HepG2 (cell line): ENCODE results near the gene PTPRD. TPM values are rescaled to one million over a fixed set of nuclear protein-coding genes. Genes with fewer than 3 reads are reported as not detected.

Source experiments
- ATAC-seq: fragments of 200-7000 bp; cut with Tn5 transposase; 3 replicates; pipeline ENCODE4 v1.9.1; 2020; ENCODE audit warnings: mild to moderate bottlenecking, moderate library complexity
- BruUV-seq: library from RNA; stranded (reverse); fragments of 400-500 nt; replicated peaks from 2 replicates; lab custom pipeline; 2021; lab: Mats Ljungman, UMichigan
- CTCF ChIA-PET: fragments of 300-600 bp; formaldehyde crosslinking; extraction: SDS; loops from one replicate; lab custom pipeline; 2021; ENCODE audit warnings: low total read pairs, inconsistent platforms, low intra/inter-chr PET ratio; lab: Yijun Ruan, JAX
- POLR2A ChIA-PET: fragments of 350-600 bp; sonication (Branson Sonifier 250); formaldehyde crosslinking; loops from one replicate; lab custom pipeline; 2020; ENCODE audit warnings: antibody characterized with exemption, inconsistent platforms; lab: Yijun Ruan, JAX
- DNase-seq: peaks from one replicate; pipeline ENCODE4 v3.0.0-alpha.2; 2015; ENCODE audit warnings: low spot score
- FAIRE-seq: peaks from 3 replicates; lab custom pipeline; 2011; peaks lifted over from hg19 to GRCh38; lab: Jason Lieb, UNC
- H2AFZ ChIP-seq: one replicate; pipeline ENCODE4 v1.6.1; 2011; ENCODE audit warnings: low read length, inconsistent platforms
- H3K27ac ChIP-seq: fragments of 300-600 bp; 3 replicates; pipeline ENCODE4 v1.8.0; 2011; ENCODE audit warnings: mixed run types, mild to moderate bottlenecking, mixed read lengths, low read length, inconsistent platforms; ENCODE audit not compliant: insufficient read depth; ENCODE audit errors: extremely low read length
- H3K27me3 ChIP-seq, 2 experiments: fragments of 200-600 bp in 1 of 2; 2 replicates in 1 of 2; 3 replicates in 1 of 2; pipeline versions ENCODE4 v1.6.0 to v1.8.0; 2011; ENCODE audit warnings: low read length in 2 of 2, mild to moderate bottlenecking in 2 of 2, moderate library complexity in 2 of 2, inconsistent platforms in 1 of 2; ENCODE audit not compliant: insufficient read depth in 2 of 2, control insufficient read depth in 1 of 2
- H3K36me3 ChIP-seq, 2 experiments: fragments of 200-600 bp in 1 of 2; replicated peaks in 1 of 2; 2 replicates in 1 of 2; 3 replicates in 1 of 2; pipeline versions ENCODE4 v1.5.1 to v1.8.0; 2011; ENCODE audit warnings: low read length in 2 of 2, inconsistent platforms in 1 of 2; ENCODE audit not compliant: insufficient read depth in 2 of 2, control insufficient read depth in 1 of 2
- H3K4me1 ChIP-seq: 2 replicates; pipeline ENCODE4 v1.5.1; 2012; ENCODE audit warnings: low read length, inconsistent platforms; ENCODE audit not compliant: insufficient read depth
- H3K4me2 ChIP-seq: 2 replicates; pipeline ENCODE4 v1.6.0; 2011; ENCODE audit warnings: low read depth, low read length, inconsistent platforms
- H3K4me3 ChIP-seq, 3 experiments: fragments of 200-600 bp in 1 of 3; sonication (generic), shearing (Covaris generic) in 1 of 3; replicated peaks in 1 of 3; 2 replicates each; pipeline ENCODE4 v1.5.1; 2011 to 2016; ENCODE audit warnings: low read length in 3 of 3, inconsistent platforms in 2 of 3, low read depth in 2 of 3, mild to moderate bottlenecking in 2 of 3, control low read depth in 1 of 3, mixed read lengths in 1 of 3; ENCODE audit not compliant: insufficient read depth in 1 of 3
- H3K79me2 ChIP-seq: one replicate; pipeline ENCODE4 v1.6.1; 2011; ENCODE audit warnings: low read length, inconsistent platforms; ENCODE audit not compliant: insufficient read depth
- H3K9ac ChIP-seq: 2 replicates; pipeline ENCODE4 v1.6.0; 2011; ENCODE audit warnings: mild to moderate bottlenecking, low read depth, low read length, inconsistent platforms; ENCODE audit not compliant: insufficient read depth
- H3K9me3 ChIP-seq: 2 replicates; pipeline ENCODE4 v1.5.1; 2012; ENCODE audit warnings: mild to moderate bottlenecking, low read length
- H4K20me1 ChIP-seq: 2 replicates; pipeline ENCODE4 v1.6.0; 2011; ENCODE audit warnings: inconsistent platforms, mild to moderate bottlenecking, low read length, moderate library complexity; ENCODE audit not compliant: insufficient read depth
- ATF7 ChIP-seq, 2 experiments: fragments of 450-650 bp in 1 of 2; sonication (generic) in 1 of 2; formaldehyde crosslinking in 1 of 2; IDR thresholded peaks; 2 replicates each; pipeline versions ENCODE4 v1.4.0 to v1.6.1; 2016 to 2020; ENCODE audit warnings: antibody characterized with exemption in 1 of 2, mild to moderate bottlenecking in 1 of 2, missing genetic modification reagents in 1 of 2
- CHCHD3 ChIP-seq: sonication (generic); formaldehyde crosslinking; IDR thresholded peaks from 2 replicates; pipeline ENCODE4 v1.8.0; 2022; ENCODE audit warnings: mild to moderate bottlenecking, missing genetic modification reagents, moderate library complexity
- HBP1 ChIP-seq: IDR thresholded peaks from 2 replicates; pipeline ENCODE4 v1.6.1; 2016; ENCODE audit warnings: low read depth, control low read depth
- HDAC2 ChIP-seq: sonication (generic); formaldehyde crosslinking; IDR thresholded peaks from 2 replicates; pipeline ENCODE4 v1.4.0; 2020; ENCODE audit warnings: missing genetic modification reagents
- MAFF ChIP-seq: IDR thresholded peaks from 2 replicates; pipeline ENCODE4 v1.6.1; 2011; ENCODE audit warnings: low read depth, low read length, improper control_type of control experiment
- NR2C2 ChIP-seq: sonication (generic); formaldehyde crosslinking; IDR thresholded peaks from 2 replicates; pipeline ENCODE4 v1.4.0; 2020; ENCODE audit warnings: missing genetic modification reagents, mild to moderate bottlenecking, moderate library complexity, borderline replicate concordance
- RCOR2 ChIP-seq: IDR thresholded peaks from 2 replicates; pipeline ENCODE4 v1.6.1; 2016; ENCODE audit warnings: missing biosample characterization, missing genetic modification reagents
- REPIN1 ChIP-seq: sonication (generic); formaldehyde crosslinking; IDR thresholded peaks from 2 replicates; pipeline ENCODE4 v1.8.0; 2022; ENCODE audit warnings: missing genetic modification reagents, low read depth, mild to moderate bottlenecking, borderline replicate concordance
- SNAI1 ChIP-seq: sonication (generic); formaldehyde crosslinking; IDR thresholded peaks from 2 replicates; pipeline ENCODE4 v1.5.0; 2020; ENCODE audit warnings: mild to moderate bottlenecking, missing genetic modification reagents, borderline replicate concordance
- TGIF2 ChIP-seq: IDR thresholded peaks from 2 replicates; pipeline ENCODE4 v1.6.1; 2016; ENCODE audit warnings: control low read depth, missing compliant biosample characterization
- TMF1 ChIP-seq: sonication (generic); formaldehyde crosslinking; IDR thresholded peaks from 2 replicates; pipeline ENCODE4 v1.8.1; 2022; ENCODE audit warnings: low read depth, missing genetic modification reagents
- ZFP41 ChIP-seq: sonication (generic); formaldehyde crosslinking; IDR thresholded peaks from 2 replicates; pipeline ENCODE4 v1.4.0; 2020; ENCODE audit warnings: mild to moderate bottlenecking, missing genetic modification reagents, borderline replicate concordance
- ZNF253 ChIP-seq: sonication (generic); formaldehyde crosslinking; IDR thresholded peaks from 2 replicates; pipeline ENCODE4 v1.8.0; 2022; ENCODE audit warnings: mild to moderate bottlenecking, missing genetic modification reagents, borderline replicate concordance
- ZNF34 ChIP-seq: sonication (generic); formaldehyde crosslinking; IDR thresholded peaks from 2 replicates; pipeline ENCODE4 v1.4.0; 2020; ENCODE audit warnings: mild to moderate bottlenecking, missing genetic modification reagents, borderline replicate concordance
- ZNF431 ChIP-seq: sonication (generic); formaldehyde crosslinking; IDR thresholded peaks from 2 replicates; pipeline ENCODE4 v1.9.0; 2022; ENCODE audit warnings: missing genetic modification reagents, low read depth, mild to moderate bottlenecking, borderline replicate concordance
- ZSCAN31 ChIP-seq: sonication (generic); formaldehyde crosslinking; IDR thresholded peaks from 2 replicates; pipeline ENCODE4 v1.5.0; 2020; ENCODE audit warnings: low read depth, mild to moderate bottlenecking, missing genetic modification reagents
- WGBS: methylation state at CpG from one replicate; pipeline ENCODE4 v1.1.6; 2017; ENCODE audit warnings: low lambda C conversion rate; 5-methylcytosine and 5-hydroxymethylcytosine counted together
- in situ Hi-C: cut with HindIII; loops from 2 replicates; pipeline ENCODE4 v1.10.0; 2017; ENCODE audit warnings: low pct_unique_long_range_greater_than_20kb; ENCODE audit not compliant: extremely low pct_ligation_motif_present
- intact Hi-C: fragments of 100-400 bp; cut with micrococcal nuclease; formaldehyde crosslinking; loops from one replicate; pipeline ENCODE4 v1.10.0; 2022; ENCODE audit not compliant: unreplicated experiment
- polyA plus RNA-seq, 8 experiments: library from polyadenylated mRNA; depleted of rRNA in 3 of 8; stranded (reverse) in 7 of 8; unstranded in 1 of 8; fragments of >200 nt; fragmentation: Illumina TruSeq in 4 of 8; extraction: Trizol in 4 of 8; gene quantifications; 2 replicates each; pipeline versions ENCODE4 v1.2.1 to v1.2.3, GENCODE V29; 2011 to 2016; ENCODE audit warnings: low read depth in 4 of 8, missing spikeins in 1 of 8, mixed read lengths in 1 of 8; ENCODE audit not compliant: insufficient read depth in 1 of 8
- total RNA-seq, 5 experiments: library from RNA; depleted of rRNA; stranded (reverse); fragments of >200 nt; fragmentation: Illumina TruSeq; extraction: Trizol; gene quantifications; 2 replicates each; pipeline ENCODE4 v1.2.3, GENCODE V29; 2016; ENCODE audit warnings: low read depth in 1 of 5

The PTPRD gene
- total and polyA plus RNA-seq, 2 of the 13 experiments (the other 11 are each of a cell fraction or from before 2014, with no cell fraction given) = 0.05 TPM; not detected in 1

GRCh38 chr9:9855177-9856078 lies 757.4 kb downstream of the PTPRD start:
- no peaks in the 10 kb centered on the region for H3K9me3 ChIP-seq
- H3K79me2 ChIP-seq = no peaks in the 10 kb centered on the region
- no peaks in the 10 kb centered on the region for H3K27me3 ChIP-seq
- no peaks in the 10 kb centered on the region for H3K36me3 ChIP-seq
- no peak overlapping the region for H3K9ac ChIP-seq
- TF ChIP-seq ZFP41 (no peak), RCOR2 (CRISPR knock-in tag) (no peak), ZSCAN31 (no peak), NR2C2 (CRISPR knock-in tag) (no peak), MAFF (no peak), SNAI1 (no peak), ATF7 (IDR thresholded peaks at IDR 0.05) (no peak), ATF7 (CRISPR knock-in tag; IDR thresholded peaks at IDR 0.05) (no peak), TGIF2 (CRISPR knock-in tag) (no peak), ZNF34 (CRISPR knock-in tag) (no peak), ZNF431 (CRISPR knock-in tag) (no peak), TMF1 (CRISPR knock-in tag) (no peak), REPIN1 (no peak), CHCHD3 (CRISPR knock-in tag) (no peak), HDAC2 (CRISPR knock-in tag) (no peak), ZNF253 (CRISPR knock-in tag) (no peak), HBP1 (CRISPR knock-in tag) (no peak)
- in situ Hi-C loops = no loop called here
- H2AFZ ChIP-seq = no peak overlapping the region
- FAIRE-seq = no peak
- ChIA-PET POLR2A (no interaction called here), CTCF (no interaction called here)
- no peak overlapping the region for H3K4me2 ChIP-seq
- no peak for ATAC-seq
- no peak for DNase-seq
- no peaks in the 10 kb centered on the region for H4K20me1 ChIP-seq
- BruUV-seq = no TSS peak
- H3K4me3 ChIP-seq = no peak overlapping the region
- 12% methylated on average over 10 of the region's 15 CpGs for WGBS
- no peak overlapping the region for H3K27ac ChIP-seq
- intact Hi-C loops = no loop called here
- no peaks in the 10 kb centered on the region for H3K4me1 ChIP-seq
